OCI-LY3 (cell line): ENCODE results near the gene BAZ1B.
"Not testable (repeated sequence)": the region's sequence is repeated elsewhere in the genome, so short reads cannot be mapped to it uniquely, and the experiment has no call there.

Source experiments
- H2AFZ ChIP-seq: fragments of 200-600, 300-600 bp; shearing (Covaris generic); 2 replicates; pipeline ENCODE4 v1.6.0; 2014; ENCODE audit warnings: antibody characterized with exemption, low read depth, low read length
- H3K27ac ChIP-seq: fragments of 200-600, 300-600 bp; sonication (generic); 2 replicates; pipeline ENCODE4 v1.5.1; 2014; ENCODE audit warnings: mild to moderate bottlenecking, low read length, moderate library complexity, mixed read lengths
- H3K27me3 ChIP-seq: fragments of 200-600, 300-600 bp; sonication (generic); 2 replicates; pipeline ENCODE4 v1.6.1; 2014; ENCODE audit warnings: low read depth, low read length, mixed read lengths
- H3K36me3 ChIP-seq: fragments of 200-600, 300-600 bp; sonication (generic); replicated peaks from 2 replicates; pipeline ENCODE3; 2014; ENCODE audit warnings: low read depth, low read length, mixed read lengths
- H3K4me1 ChIP-seq: fragments of 300-600, 200-600 bp; sonication (generic); 2 replicates; pipeline ENCODE4 v1.6.1; 2014; ENCODE audit warnings: low read length, mixed read lengths
- H3K4me2 ChIP-seq: fragments of 200-600, 300-600 bp; sonication (generic); 2 replicates; pipeline ENCODE4 v1.6.1; 2014; ENCODE audit warnings: low read length, mixed read lengths
- H3K4me3 ChIP-seq: fragments of 300-600, 200-600 bp; sonication (generic); 2 replicates; pipeline ENCODE4 v1.5.1; 2014; ENCODE audit warnings: antibody characterized with exemption, mild to moderate bottlenecking, low read length, moderate library complexity
- H3K79me2 ChIP-seq: fragments of 300-600, 200-600 bp; shearing (Covaris generic); 2 replicates; pipeline ENCODE4 v1.6.1; 2014; ENCODE audit warnings: mild to moderate bottlenecking, low read length, mixed read lengths
- H3K9ac ChIP-seq: fragments of 300-600, 200-600 bp; shearing (Covaris generic); 2 replicates; pipeline ENCODE4 v1.6.0; 2014; ENCODE audit warnings: mild to moderate bottlenecking, low read length, moderate library complexity
- H3K9me3 ChIP-seq: fragments of 200-600, 300-600 bp; shearing (Covaris generic); 2 replicates; pipeline ENCODE4 v1.6.1; 2014; ENCODE audit warnings: low read length, mixed read lengths; ENCODE audit not compliant: insufficient read depth
- H4K20me1 ChIP-seq: fragments of 200-600, 300-600 bp; sonication (generic); 2 replicates; pipeline ENCODE4 v1.6.1; 2016; ENCODE audit warnings: low read length, mixed read lengths; ENCODE audit not compliant: insufficient read depth
- CTCF ChIP-seq: fragments of 200-600, 300-600 bp; sonication (generic); IDR thresholded peaks from 2 replicates; pipeline ENCODE4 v1.5.1; 2014; ENCODE audit warnings: antibody characterized with exemption, low read length, low read depth
- EZH2phosphoT487 ChIP-seq: fragments of 200-600 bp; shearing (Covaris generic); IDR thresholded peaks from 2 replicates; pipeline ENCODE4 v1.6.1; 2018; ENCODE audit warnings: antibody characterized with exemption, mixed run types, low read depth

Gene BAZ1B

DNA sequence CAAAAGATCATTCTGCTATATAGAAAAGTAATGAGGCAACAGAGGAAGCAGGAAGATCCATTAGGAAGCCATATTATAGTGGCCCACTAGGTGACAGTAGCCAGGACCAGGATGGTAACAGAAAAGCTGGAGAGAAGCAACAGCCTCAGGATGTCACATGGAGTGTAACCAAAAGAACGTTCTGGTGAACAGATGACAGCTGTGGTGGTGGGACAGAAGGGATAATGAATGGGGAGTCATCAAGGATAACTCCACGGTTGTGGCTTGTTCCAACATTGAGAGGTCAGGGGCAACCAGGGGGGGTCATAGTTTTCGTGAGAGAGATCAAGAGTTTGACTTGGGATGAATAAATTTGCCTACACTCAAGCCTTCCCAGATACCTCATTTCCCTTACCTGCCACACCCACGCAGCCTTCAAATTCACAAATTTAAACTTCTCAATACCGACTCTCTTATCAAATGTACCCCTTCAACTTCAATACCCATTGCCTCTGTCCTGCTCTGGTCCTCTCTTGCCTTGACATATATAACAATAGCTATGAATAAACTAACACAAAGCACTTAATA lies 47.0 kb upstream of the BAZ1B start:
- Histone ChIP-seq H3K4me3 (no peak overlapping the region), H3K36me3 (peaks cover 43% of the 10 kb centered on the region)
- TF ChIP-seq CTCF: no peak
- no peak for TF ChIP-seq EZH2phosphoT487

GRCh38 chr7:73567846-73568685 lies 46.0 kb upstream of the BAZ1B start:
- no peak overlapping the region for H3K4me2 ChIP-seq
- no peaks in the 10 kb centered on the region for H3K9me3 ChIP-seq

More for the DNA sequence above, 47.0 kb upstream of the BAZ1B start:
- H4K20me1 ChIP-seq: peaks cover 4% of the 10 kb centered on the region; the same call in 1 of the 2 replicates
- no peak overlapping the region for H2AFZ ChIP-seq
- peaks cover 8% of the 10 kb centered on the region; the same call in 1 of the 2 replicates for H3K4me1 ChIP-seq
- no peak overlapping the region for H3K9ac ChIP-seq
- H3K27ac ChIP-seq: no peak overlapping the region
- peaks cover under 1% of the 10 kb centered on the region; the same call in 1 of the 2 replicates for H3K79me2 ChIP-seq
- H3K27me3 ChIP-seq: no peaks in the 10 kb centered on the region
- H3K4me2 ChIP-seq: no peak overlapping the region
- no peaks in the 10 kb centered on the region for H3K9me3 ChIP-seq

GRCh38 chr7:73567140-73567539 lies 45.0 kb upstream of the BAZ1B start:
- Histone ChIP-seq H4K20me1 (no peaks in the 10 kb centered on the region), H3K27me3 (no peaks in the 10 kb centered on the region), H3K4me1 (peaks cover 8% of the 10 kb centered on the region; the same call in 1 of the 2 replicates), H3K4me3 (no peak overlapping the region), H3K27ac (no peak overlapping the region), H3K79me2 (no peaks in the 10 kb centered on the region), H3K9me3 (0 out of 2 replicates have a peak, but pooled peaks cover 4% of the 10 kb centered on the region), H2AFZ (no peak overlapping the region), H3K36me3 (peaks cover 24% of the 10 kb centered on the region), H3K9ac (no peak overlapping the region), H3K4me2 (no peak overlapping the region)
- TF ChIP-seq CTCF (no peak), EZH2phosphoT487 (no peak)

More at GRCh38 chr7:73567846-73568685, 46.0 kb upstream of the BAZ1B start:
- no peak overlapping the region for H3K9ac ChIP-seq
- no peak overlapping the region for H3K27ac ChIP-seq
- peaks cover 8% of the 10 kb centered on the region; the same call in 1 of the 2 replicates for H3K4me1 ChIP-seq
- no peak for TF ChIP-seq CTCF
- no peak for TF ChIP-seq EZH2phosphoT487
- no peaks in the 10 kb centered on the region for H3K27me3 ChIP-seq
- no peaks in the 10 kb centered on the region for H3K79me2 ChIP-seq
- H3K36me3 ChIP-seq: peaks cover 33% of the 10 kb centered on the region
- H4K20me1 ChIP-seq: no peaks in the 10 kb centered on the region
- no peak overlapping the region for H3K4me3 ChIP-seq
- H2AFZ ChIP-seq: no peak overlapping the region

DNA sequence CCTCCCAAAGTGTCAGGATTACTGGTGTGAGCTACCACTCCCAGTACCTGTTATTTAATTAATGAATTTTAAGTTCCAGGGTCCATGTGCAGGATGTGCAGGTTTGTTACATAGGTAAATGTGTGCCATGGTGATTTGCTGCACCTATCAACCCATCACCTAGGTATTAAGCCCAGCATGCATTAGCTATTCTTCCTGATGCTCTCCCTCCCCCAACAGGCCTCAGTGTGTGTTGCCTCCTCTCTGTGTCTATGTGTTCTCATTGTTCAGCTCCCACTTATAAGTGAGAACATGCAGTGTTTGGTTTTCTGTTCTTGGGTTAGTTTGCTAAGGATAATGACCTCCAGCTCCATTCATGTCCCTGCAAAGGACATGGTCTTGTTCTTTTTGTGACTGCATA lies 44.3 kb upstream of the BAZ1B start:
- H3K27me3 ChIP-seq, H4K20me1 ChIP-seq, H3K79me2 ChIP-seq, H3K27ac ChIP-seq, H3K9me3 ChIP-seq: not testable (repeated sequence)
- Histone ChIP-seq H3K4me2 (peak overlapping the region; percentile 92), H2AFZ (peak overlapping the region; percentile 67; the same call in 1 of the 2 replicates), H3K4me3 (peak overlapping the region; percentile 69), H3K4me1 (peaks cover 12% of the 10 kb centered on the region; the same call in 1 of the 2 replicates), H3K36me3 (peaks cover 24% of the 10 kb centered on the region), H3K9ac (peak overlapping the region; percentile 49; the same call in 1 of the 2 replicates)
